OCI-LY7 (cell line): Measurements from ENCODE around the gene DCAF11. TPM values are rescaled to one million over a fixed set of nuclear protein-coding genes. Genes with fewer than 3 reads are reported as not detected.

Experiments used
- BruUV-seq: library from RNA; stranded (reverse); fragments of 400-500 nt; replicated peaks from 2 replicates; lab custom pipeline; 2021; lab: Mats Ljungman, UMichigan
- CTCF ChIA-PET: fragments of 300-600 bp; sonication (Branson Sonifier 250); formaldehyde crosslinking; loops from one replicate; lab custom pipeline; 2022; ENCODE audit warnings: antibody characterized with exemption; ENCODE audit not compliant: unreplicated experiment; lab: Charles Lee
- POLR2A ChIA-PET: fragments of 300-600 bp; sonication (Branson Sonifier 250); formaldehyde crosslinking; loops from one replicate; lab custom pipeline; 2022; ENCODE audit warnings: antibody characterized with exemption; lab: Charles Lee
- DNase-seq: peaks from one replicate; pipeline ENCODE4 v3.0.0-alpha.2; 2015; ENCODE audit warnings: low spot score
- H2AFZ ChIP-seq: fragments of 200-600 bp; sonication (generic), shearing (Covaris generic); 2 replicates; pipeline ENCODE4 v1.6.1; 2014; ENCODE audit warnings: mild to moderate bottlenecking, antibody characterized with exemption, low read length, moderate library complexity
- H3K27ac ChIP-seq: fragments of 200-600 bp; sonication (generic); 2 replicates; pipeline ENCODE4 v1.5.1; 2014; ENCODE audit warnings: mixed run types, low read depth, mild to moderate bottlenecking, moderate library complexity, low read length, inconsistent platforms; ENCODE audit not compliant: poor library complexity, severe bottlenecking
- H3K36me3 ChIP-seq: fragments of 200-600 bp; sonication (generic); 2 replicates; pipeline ENCODE4 v1.6.1; 2014; ENCODE audit warnings: mild to moderate bottlenecking, antibody characterized with exemption, low read length, moderate library complexity, mixed read lengths; ENCODE audit not compliant: insufficient read depth
- H3K4me1 ChIP-seq: fragments of 200-600 bp; sonication (generic); 2 replicates; pipeline ENCODE4 v1.5.1; 2014; ENCODE audit warnings: mild to moderate bottlenecking, low read length; ENCODE audit not compliant: insufficient read depth, poor library complexity, severe bottlenecking
- H3K4me2 ChIP-seq: fragments of 200-600 bp; sonication (generic); 2 replicates; pipeline ENCODE4 v1.6.1; 2014; ENCODE audit warnings: mild to moderate bottlenecking, low read length
- H3K4me3 ChIP-seq: fragments of 200-600 bp; sonication (generic); 2 replicates; pipeline ENCODE4 v1.5.1; 2014; ENCODE audit warnings: mild to moderate bottlenecking, low read depth, low read length; ENCODE audit not compliant: poor library complexity, severe bottlenecking
- H3K79me2 ChIP-seq: fragments of 200-600 bp; sonication (generic); 2 replicates; pipeline ENCODE4 v1.6.1; 2016; ENCODE audit warnings: low read depth, mild to moderate bottlenecking, low read length, moderate library complexity, mixed read lengths; ENCODE audit not compliant: insufficient read depth
- H3K9me2 ChIP-seq: fragments of 200-600 bp; sonication (generic); 2 replicates; pipeline ENCODE4 v1.6.1; 2016; ENCODE audit warnings: mild to moderate bottlenecking, low read length, mixed read lengths; ENCODE audit not compliant: insufficient read depth
- H3K9me3 ChIP-seq: fragments of 200-600 bp; sonication (generic); 2 replicates; pipeline ENCODE4 v1.6.1; 2014; ENCODE audit warnings: mild to moderate bottlenecking, mixed run types, low read length, mixed read lengths
- H4K20me1 ChIP-seq: fragments of 200-600 bp; sonication (generic); 2 replicates; pipeline ENCODE4 v1.6.1; 2014; ENCODE audit warnings: mild to moderate bottlenecking, antibody characterized with exemption, low read length, moderate library complexity, mixed read lengths; ENCODE audit not compliant: insufficient read depth
- CTCF ChIP-seq: fragments of 200-600 bp; sonication (generic); conservative IDR thresholded peaks from 2 replicates; pipeline ENCODE4 v1.5.1; 2014; ENCODE audit warnings: mild to moderate bottlenecking, antibody characterized with exemption, low read length, moderate library complexity, mixed read lengths
- EZH2phosphoT487 ChIP-seq: fragments of 200-600 bp; sonication (generic); IDR thresholded peaks from 2 replicates; pipeline ENCODE4 v1.6.1; 2018; ENCODE audit warnings: low read depth, borderline replicate concordance, mild to moderate bottlenecking, mixed run types, antibody characterized with exemption, low read length, moderate library complexity, mixed read lengths
- intact Hi-C: fragments of 100-400 bp; cut with micrococcal nuclease; formaldehyde crosslinking; loops from one replicate; pipeline ENCODE4 v1.10.0; 2022; ENCODE audit not compliant: unreplicated experiment
- total RNA-seq, 2 experiments: library from RNA; depleted of rRNA in 1 of 2; stranded (reverse); fragments of >200 nt in 1 of 2; shearing (Covaris generic) in 1 of 2; gene quantifications; 2 replicates each; pipeline ENCODE4 v1.2.3, GENCODE V29; 2014 to 2022

The DCAF11 gene
- total RNA-seq, 2 experiments from 2014 or later: 63.6 to 75.5 TPM

- BruUV-seq: no TSS peak
- peak overlapping the region; percentile 91 for H3K4me3 ChIP-seq
Measured at GRCh38 chr14:24113801-24114531, 611 bp upstream of the DCAF11 start.

GRCh38 chr14:24115422-24116127, 998 bp downstream of the DCAF11 start:
- peaks cover 37% of the 10 kb centered on the region for H3K36me3 ChIP-seq
- intact Hi-C loops: no loop called here
- BruUV-seq: TSS peak; percentile 68
- H3K9me3 ChIP-seq: no peaks in the 10 kb centered on the region
- ChIA-PET CTCF (interaction anchor here (0.7 to 2.7 kb wide), 3 partner anchors 8 to 127 kb away, joined by 3 to 12 read pairs (median 5); partner anchors contain the start of genes PSME1 and TINF2), POLR2A (interaction anchor here (0.6 to 4.2 kb wide), 12 partner anchors 9 to 198 kb away, joined by 3 to 64 read pairs (median 10); partner anchors contain the start of genes EMC9, PCK2, PSME1 and PSME2)
- TF ChIP-seq CTCF (no peak), EZH2phosphoT487 (no peak)
- peak overlapping the region; percentile 91 for H3K4me3 ChIP-seq
- peaks cover 8% of the 10 kb centered on the region; the same call in 1 of the 2 replicates for H3K79me2 ChIP-seq
- H3K9me2 ChIP-seq: no peaks in the 10 kb centered on the region
- H3K27ac ChIP-seq: peak overlapping the region; percentile 31
- no peaks in the 10 kb centered on the region for H4K20me1 ChIP-seq
- peak overlapping the region; percentile 90 for H2AFZ ChIP-seq
- no peak for DNase-seq
- H3K4me2 ChIP-seq: peak overlapping the region; percentile 95
- peaks cover 15% of the 10 kb centered on the region for H3K4me1 ChIP-seq

More at GRCh38 chr14:24113801-24114531, 611 bp upstream of the DCAF11 start:
- peak overlapping the region; percentile 93 for H3K27ac ChIP-seq
- DNase-seq: peak; percentile 89
- H3K9me2 ChIP-seq: no peaks in the 10 kb centered on the region
- peaks cover 8% of the 10 kb centered on the region; the same call in 1 of the 2 replicates for H3K79me2 ChIP-seq
- peak overlapping the region; percentile 90 for H2AFZ ChIP-seq
- peaks cover 26% of the 10 kb centered on the region for H3K36me3 ChIP-seq
- no peaks in the 10 kb centered on the region for H3K9me3 ChIP-seq
- H3K4me2 ChIP-seq: peak overlapping the region; percentile 95
- ChIA-PET POLR2A (interaction anchor here (0.5 to 4.2 kb wide), 20 partner anchors 10 to 161 kb away, joined by 3 to 64 read pairs (median 4); partner anchors contain the start of genes DHRS4, EMC9, IRF9 and PCK2), CTCF (interaction anchor here (0.7 to 2.7 kb wide), 7 partner anchors 10 to 70 kb away, joined by 3 to 12 read pairs (median 5); partner anchors contain the start of genes IRF9 and PSME1)
- H4K20me1 ChIP-seq: no peaks in the 10 kb centered on the region
- intact Hi-C loops: loop anchor here (1.0 kb wide), 4 partner anchors 20 to 47 kb away; partner anchors contain the start of genes EMC9, IRF9, PCK2 and PSME1
- no peak for TF ChIP-seq CTCF
- TF ChIP-seq EZH2phosphoT487: no peak
- H3K4me1 ChIP-seq: peaks cover 19% of the 10 kb centered on the region
